Measurements from ENCODE around the gene IFNGR1.
"Not testable (repeated sequence)": the region's sequence is repeated elsewhere in the genome, so short reads cannot be mapped to it uniquely, and the experiment has no call there.

IFNGR1 gene

DNA sequence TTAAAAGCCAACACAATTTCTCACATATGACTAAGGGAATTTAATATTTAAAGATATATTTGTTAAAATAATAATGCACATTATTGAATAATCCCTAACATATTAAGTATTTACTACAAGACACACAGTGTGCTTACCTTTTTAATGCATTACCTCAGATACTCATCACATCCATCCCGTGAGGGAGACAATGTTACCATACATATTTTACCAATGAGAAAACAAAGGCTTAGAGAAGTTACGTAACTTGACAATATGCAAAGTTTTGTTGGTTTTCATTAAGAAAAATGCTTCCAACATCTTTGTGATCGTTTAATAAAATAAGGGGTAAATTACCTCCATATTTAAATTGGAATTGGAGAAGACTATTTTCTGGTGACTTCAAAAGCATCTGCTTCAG, 4.3 kb downstream of the IFNGR1 start:
- H3K4me3 ChIP-seq (ENCODE audit: low read length in 2 of 2), result no peak overlapping the region
- no peak overlapping the region for H3K9ac ChIP-seq (ENCODE audit: low read depth in 1 of 2, low read length in 2 of 2)
- H3K27ac ChIP-seq (ENCODE audit: low read depth in 2 of 2, low read length in 2 of 2), result no peak overlapping the region
- H3K27me3 ChIP-seq (ENCODE audit: control insufficient read depth in 2 of 2, insufficient read depth in 2 of 2, low read length in 2 of 2), result no peaks in the 10 kb centered on the region
- peaks cover 0 to 8% of the 10 kb centered on the region in 2 donors for H3K36me3 ChIP-seq (ENCODE audit: control insufficient read depth in 2 of 2, insufficient read depth in 2 of 2, low read length in 2 of 2)
- no peaks in the 10 kb centered on the region for H3K9me3 ChIP-seq (ENCODE audit: control insufficient read depth in 2 of 2, low read length in 2 of 2)
- peaks cover 15 to 22% of the 10 kb centered on the region in 2 donors for H3K4me1 ChIP-seq (ENCODE audit: control insufficient read depth in 2 of 2, insufficient read depth in 2 of 2, low read length in 2 of 2)

DNA sequence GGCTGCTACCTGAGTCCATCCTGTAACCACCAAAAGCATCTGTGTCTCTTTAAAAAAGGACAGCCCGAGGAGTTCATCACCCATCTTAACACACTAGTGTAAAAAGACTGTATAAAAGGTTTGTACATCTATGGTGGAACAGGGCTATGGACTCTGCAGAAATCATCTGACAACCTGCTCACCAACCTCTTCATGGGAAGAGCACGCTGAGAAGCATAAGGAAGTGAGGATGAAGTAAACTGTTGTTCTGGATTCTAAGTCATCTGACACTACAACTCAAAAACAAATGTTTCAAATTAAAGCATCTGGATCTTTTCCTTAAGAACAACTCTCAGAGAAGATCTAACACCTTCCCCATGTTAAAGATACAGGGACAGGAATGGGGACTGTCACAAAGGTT, 5.4 kb downstream of the IFNGR1 start:
- Histone ChIP-seq H3K4me3 (ENCODE audit: low read length in 2 of 2) (no peak overlapping the region), H3K9ac (ENCODE audit: low read depth in 1 of 2, low read length in 2 of 2) (no peak overlapping the region), H3K36me3 (ENCODE audit: control insufficient read depth in 2 of 2, insufficient read depth in 2 of 2, low read length in 2 of 2) (peaks cover 0 to 10% of the 10 kb centered on the region in 2 donors), H3K4me1 (ENCODE audit: control insufficient read depth in 2 of 2, insufficient read depth in 2 of 2, low read length in 2 of 2) (peaks cover 10 to 17% of the 10 kb centered on the region in 2 donors), H3K9me3 (ENCODE audit: control insufficient read depth in 2 of 2, low read length in 2 of 2) (no peaks in the 10 kb centered on the region), H3K27me3 (ENCODE audit: control insufficient read depth in 2 of 2, insufficient read depth in 2 of 2, low read length in 2 of 2) (no peaks in the 10 kb centered on the region), H3K27ac (ENCODE audit: low read depth in 2 of 2, low read length in 2 of 2) (no peak overlapping the region)

DNA sequence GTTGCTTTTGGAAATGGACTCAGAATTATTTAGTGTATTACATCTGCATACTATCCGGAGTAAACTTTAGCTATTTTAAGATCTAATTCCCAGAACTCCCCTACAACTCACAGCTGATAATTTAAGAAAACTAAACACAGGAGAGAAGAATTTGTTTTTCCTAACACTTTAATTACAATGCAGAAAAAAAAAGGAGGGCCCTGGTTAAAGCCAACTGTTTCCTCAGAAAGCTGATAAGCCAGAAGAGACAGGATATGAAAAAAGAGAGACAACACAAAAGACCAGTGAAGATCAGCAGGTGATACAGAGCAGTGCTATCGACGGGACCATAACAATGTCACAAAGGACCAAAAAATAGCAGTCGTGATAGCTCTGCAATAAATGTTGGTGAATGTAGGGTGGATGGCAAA, 5.8 kb downstream of the IFNGR1 start:
- no peak overlapping the region for H3K9ac ChIP-seq (ENCODE audit: low read depth in 1 of 2, low read length in 2 of 2)
- H3K36me3 ChIP-seq (ENCODE audit: control insufficient read depth in 2 of 2, insufficient read depth in 2 of 2, low read length in 2 of 2), result peaks cover 0 to 10% of the 10 kb centered on the region in 2 donors
- H3K4me3 ChIP-seq (ENCODE audit: low read length in 2 of 2), result peak overlapping the region in 1 of 2 donors; percentile 23
- peak overlapping the region in 1 of 2 donors; percentile 23 for H3K27ac ChIP-seq (ENCODE audit: low read depth in 2 of 2, low read length in 2 of 2)
- H3K9me3 ChIP-seq (ENCODE audit: control insufficient read depth in 2 of 2, low read length in 2 of 2), result no peaks in the 10 kb centered on the region
- no peaks in the 10 kb centered on the region for H3K27me3 ChIP-seq (ENCODE audit: control insufficient read depth in 2 of 2, insufficient read depth in 2 of 2, low read length in 2 of 2)
- peaks cover 10 to 17% of the 10 kb centered on the region in 2 donors for H3K4me1 ChIP-seq (ENCODE audit: control insufficient read depth in 2 of 2, insufficient read depth in 2 of 2, low read length in 2 of 2)

DNA sequence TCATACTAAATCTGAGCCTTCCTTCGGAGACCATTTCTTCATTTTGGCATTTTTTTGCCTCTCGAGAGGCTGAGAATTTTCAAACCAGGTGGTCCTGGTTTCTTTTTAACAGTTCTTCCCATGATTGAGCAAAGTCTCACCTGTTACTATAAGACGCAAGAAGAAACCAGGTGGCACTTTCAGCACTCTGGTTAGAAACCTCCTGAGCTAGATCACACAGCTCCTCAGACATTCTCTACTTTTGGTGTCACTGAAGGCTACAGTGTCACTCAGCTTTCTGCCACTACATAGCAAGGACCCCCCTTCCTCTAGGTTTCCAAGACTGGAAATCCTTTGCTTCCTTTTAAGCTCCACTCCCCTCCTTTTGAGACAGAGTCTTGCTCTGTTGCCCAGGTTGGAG, 7.3 kb downstream of the IFNGR1 start:
- H3K4me3 ChIP-seq (ENCODE audit: low read length in 2 of 2), result no peak overlapping the region
- no peak overlapping the region for H3K27ac ChIP-seq (ENCODE audit: low read depth in 2 of 2, low read length in 2 of 2)

DNA sequence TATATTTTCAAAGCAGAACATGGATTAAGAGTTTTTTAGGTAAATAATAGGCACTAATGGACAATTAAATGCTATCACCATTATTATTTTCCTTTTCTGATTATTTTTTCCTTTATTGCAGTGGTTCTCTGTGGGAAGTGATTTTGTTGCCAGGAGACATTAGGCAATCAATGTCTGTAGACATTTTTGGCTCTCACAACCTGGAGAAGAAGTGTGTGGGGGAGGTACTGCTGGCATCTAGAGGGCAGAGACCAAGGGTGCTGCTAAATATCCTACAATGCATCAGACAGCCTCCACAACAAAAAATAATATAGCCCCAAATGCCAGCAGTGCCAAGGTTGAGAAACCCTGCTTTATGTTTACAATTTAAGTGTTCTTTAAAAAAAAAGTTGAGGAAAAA, 8.3 kb downstream of the IFNGR1 start:
- Histone ChIP-seq H3K36me3 (ENCODE audit: control insufficient read depth in 2 of 2, insufficient read depth in 2 of 2, low read length in 2 of 2) (peaks cover 2 to 15% of the 10 kb centered on the region in 2 donors), H3K4me3 (ENCODE audit: low read length in 2 of 2) (no peak overlapping the region), H3K27ac (ENCODE audit: low read depth in 2 of 2, low read length in 2 of 2) (no peak overlapping the region), H3K9me3 (ENCODE audit: control insufficient read depth in 2 of 2, low read length in 2 of 2) (no peaks in the 10 kb centered on the region), H3K27me3 (ENCODE audit: control insufficient read depth in 2 of 2, insufficient read depth in 2 of 2, low read length in 2 of 2) (no peaks in the 10 kb centered on the region), H3K9ac (ENCODE audit: low read depth in 1 of 2, low read length in 2 of 2) (no peak overlapping the region), H3K4me1 (ENCODE audit: control insufficient read depth in 2 of 2, insufficient read depth in 2 of 2, low read length in 2 of 2) (peaks cover 3% of the 10 kb centered on the region in 2 donors)

More for the DNA sequence above, 7.3 kb downstream of the IFNGR1 start:
- H3K4me1 ChIP-seq (ENCODE audit: control insufficient read depth in 2 of 2, insufficient read depth in 2 of 2, low read length in 2 of 2), result peaks cover 5 to 6% of the 10 kb centered on the region in 2 donors
- H3K9me3 ChIP-seq (ENCODE audit: control insufficient read depth in 2 of 2, low read length in 2 of 2), result no peaks in the 10 kb centered on the region
- no peaks in the 10 kb centered on the region for H3K27me3 ChIP-seq (ENCODE audit: control insufficient read depth in 2 of 2, insufficient read depth in 2 of 2, low read length in 2 of 2)
- H3K9ac ChIP-seq (ENCODE audit: low read depth in 1 of 2, low read length in 2 of 2), result no peak overlapping the region
- H3K36me3 ChIP-seq (ENCODE audit: control insufficient read depth in 2 of 2, insufficient read depth in 2 of 2, low read length in 2 of 2), result peaks cover 0 to 10% of the 10 kb centered on the region in 2 donors

DNA sequence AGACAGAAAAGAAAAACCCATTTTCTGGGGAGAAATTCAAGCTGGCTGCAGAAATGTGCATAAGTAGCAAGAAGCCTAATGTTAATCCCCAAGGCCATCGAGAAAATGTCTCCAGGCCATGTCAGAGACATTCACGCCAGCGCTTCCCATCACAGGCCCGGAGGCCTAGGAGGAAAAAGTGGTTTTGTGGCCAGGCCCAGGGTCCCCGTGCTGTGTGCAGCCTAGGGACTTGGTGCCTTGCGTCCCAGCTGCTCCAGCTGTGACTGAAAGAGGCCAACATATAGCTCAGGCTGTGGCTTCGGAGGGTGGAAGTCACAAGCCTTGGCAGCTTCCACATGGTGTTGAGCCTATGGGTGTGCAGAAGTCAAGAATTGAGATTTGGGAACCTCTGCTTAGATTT, 10.9 kb downstream of the IFNGR1 start:
- Histone ChIP-seq H3K27ac (ENCODE audit: low read depth in 2 of 2, low read length in 2 of 2) (no peak overlapping the region), H3K9ac (ENCODE audit: low read depth in 1 of 2, low read length in 2 of 2) (no peak overlapping the region), H3K27me3 (ENCODE audit: control insufficient read depth in 2 of 2, insufficient read depth in 2 of 2, low read length in 2 of 2) (no peaks in the 10 kb centered on the region), H3K4me1 (ENCODE audit: control insufficient read depth in 2 of 2, insufficient read depth in 2 of 2, low read length in 2 of 2) (no peaks in the 10 kb centered on the region), H3K4me3 (ENCODE audit: low read length in 2 of 2) (no peak overlapping the region), H3K9me3 (ENCODE audit: control insufficient read depth in 2 of 2, low read length in 2 of 2) (no peaks in the 10 kb centered on the region), H3K36me3 (ENCODE audit: control insufficient read depth in 2 of 2, insufficient read depth in 2 of 2, low read length in 2 of 2) (peaks cover 22 to 31% of the 10 kb centered on the region in 2 donors)

DNA sequence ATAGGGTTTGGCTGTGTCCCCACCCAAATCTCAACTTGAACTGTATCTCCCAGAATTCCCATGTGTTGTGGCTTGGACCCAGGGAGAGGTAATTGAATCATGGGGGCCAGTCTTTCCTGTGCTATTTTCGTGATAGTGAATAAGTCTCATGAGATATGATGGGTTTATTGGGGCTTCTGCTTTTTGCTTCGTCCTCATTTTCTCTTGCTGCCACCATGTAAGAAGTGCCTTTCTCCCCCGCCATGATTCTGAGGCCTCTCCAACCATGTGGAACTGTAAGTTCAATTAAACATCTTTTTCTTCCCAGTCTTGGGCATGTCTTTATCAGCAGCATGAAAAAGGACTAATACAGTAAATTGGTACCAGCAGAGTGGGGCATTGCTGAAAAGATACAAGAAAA, 11.7 kb downstream of the IFNGR1 start:
- not testable (repeated sequence) for H3K4me1 ChIP-seq (ENCODE audit: control insufficient read depth in 2 of 2, insufficient read depth in 2 of 2, low read length in 2 of 2); H3K27ac ChIP-seq (ENCODE audit: low read depth in 2 of 2, low read length in 2 of 2)
- peaks cover 25 to 32% of the 10 kb centered on the region in 2 donors for H3K36me3 ChIP-seq (ENCODE audit: control insufficient read depth in 2 of 2, insufficient read depth in 2 of 2, low read length in 2 of 2)

DNA sequence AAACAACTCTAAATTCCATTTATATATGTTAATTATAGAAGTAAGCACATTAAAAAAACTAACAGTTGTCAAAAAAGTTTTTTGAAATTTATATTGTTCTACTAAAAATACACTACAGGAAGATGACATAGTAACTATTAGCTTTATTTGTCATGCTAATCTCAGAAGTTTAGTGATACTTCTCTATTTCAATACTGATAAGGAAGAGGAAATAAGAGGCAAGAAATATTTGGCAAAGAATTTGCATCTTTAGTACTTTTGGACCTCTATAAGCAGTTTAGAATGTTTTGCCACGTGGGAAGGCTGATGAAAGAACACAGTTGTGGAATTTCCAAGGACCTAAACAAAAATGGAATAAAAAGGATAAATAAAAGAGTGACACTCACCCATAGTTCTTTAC, 12.6 kb downstream of the IFNGR1 start:
- no peak overlapping the region for H3K27ac ChIP-seq (ENCODE audit: low read depth in 2 of 2, low read length in 2 of 2)
- no peak overlapping the region for H3K4me3 ChIP-seq (ENCODE audit: low read length in 2 of 2)
- H3K36me3 ChIP-seq (ENCODE audit: control insufficient read depth in 2 of 2, insufficient read depth in 2 of 2, low read length in 2 of 2), result peaks cover 25 to 38% of the 10 kb centered on the region in 2 donors
- no peak overlapping the region for H3K9ac ChIP-seq (ENCODE audit: low read depth in 1 of 2, low read length in 2 of 2)
- H3K4me1 ChIP-seq (ENCODE audit: control insufficient read depth in 2 of 2, insufficient read depth in 2 of 2, low read length in 2 of 2), result no peaks in the 10 kb centered on the region
- no peaks in the 10 kb centered on the region for H3K9me3 ChIP-seq (ENCODE audit: control insufficient read depth in 2 of 2, low read length in 2 of 2)
- H3K27me3 ChIP-seq (ENCODE audit: control insufficient read depth in 2 of 2, insufficient read depth in 2 of 2, low read length in 2 of 2), result no peaks in the 10 kb centered on the region

More for the DNA sequence above, 11.7 kb downstream of the IFNGR1 start:
- not testable (repeated sequence) for H3K9me3 ChIP-seq (ENCODE audit: control insufficient read depth in 2 of 2, low read length in 2 of 2); H3K4me3 ChIP-seq (ENCODE audit: low read length in 2 of 2); H3K27me3 ChIP-seq (ENCODE audit: control insufficient read depth in 2 of 2, insufficient read depth in 2 of 2, low read length in 2 of 2); H3K9ac ChIP-seq (ENCODE audit: low read depth in 1 of 2, low read length in 2 of 2)

DNA sequence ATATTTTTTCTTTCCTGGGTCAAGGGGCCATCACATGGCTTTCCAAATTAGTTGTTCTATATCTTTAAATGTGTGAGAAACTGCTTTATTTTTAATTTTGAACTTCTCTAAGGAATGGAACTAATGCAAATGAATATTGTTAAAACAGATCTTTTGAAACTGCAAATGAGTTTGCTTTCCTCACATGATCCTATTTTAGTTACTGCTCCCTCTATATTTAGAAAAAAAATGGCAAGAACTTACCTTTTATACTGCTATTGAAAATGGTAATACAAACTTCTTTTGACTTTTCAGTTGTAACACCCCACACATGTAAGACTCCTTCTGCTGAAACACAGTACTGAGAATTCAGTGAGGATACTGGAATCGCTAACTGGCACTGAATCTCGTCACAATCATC, 15.9 kb downstream of the IFNGR1 start:
- peaks cover 0 to 2% of the 10 kb centered on the region in 2 donors for H3K4me1 ChIP-seq (ENCODE audit: control insufficient read depth in 2 of 2, insufficient read depth in 2 of 2, low read length in 2 of 2)
- no peak overlapping the region for H3K4me3 ChIP-seq (ENCODE audit: low read length in 2 of 2)
- H3K27me3 ChIP-seq (ENCODE audit: control insufficient read depth in 2 of 2, insufficient read depth in 2 of 2, low read length in 2 of 2), result no peaks in the 10 kb centered on the region
- no peak overlapping the region for H3K27ac ChIP-seq (ENCODE audit: low read depth in 2 of 2, low read length in 2 of 2)
- peaks cover 44 to 52% of the 10 kb centered on the region in 2 donors for H3K36me3 ChIP-seq (ENCODE audit: control insufficient read depth in 2 of 2, insufficient read depth in 2 of 2, low read length in 2 of 2)
- no peak overlapping the region for H3K9ac ChIP-seq (ENCODE audit: low read depth in 1 of 2, low read length in 2 of 2)
- no peaks in the 10 kb centered on the region for H3K9me3 ChIP-seq (ENCODE audit: control insufficient read depth in 2 of 2, low read length in 2 of 2)

DNA sequence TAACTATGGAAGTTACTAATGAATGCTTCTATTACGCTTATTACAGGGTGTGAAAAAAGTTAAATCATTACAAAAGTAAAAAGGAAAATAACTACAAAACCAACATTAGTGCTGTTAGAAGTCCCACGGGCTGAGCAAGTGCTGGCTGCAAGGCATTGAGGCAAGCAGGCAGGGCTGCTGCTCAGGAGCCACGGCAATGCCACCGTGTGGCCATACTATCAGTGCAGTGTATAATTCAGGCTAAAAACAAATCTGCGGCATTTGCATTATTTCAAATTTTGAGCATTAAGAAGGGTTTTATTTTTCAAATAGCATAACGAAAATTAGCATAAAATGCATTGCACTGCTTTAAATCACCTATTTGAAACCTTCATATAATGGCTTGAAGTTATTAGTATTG, 17.1 kb downstream of the IFNGR1 start:
- no peaks in the 10 kb centered on the region for H3K9me3 ChIP-seq (ENCODE audit: control insufficient read depth in 2 of 2, low read length in 2 of 2)
- no peak overlapping the region for H3K4me3 ChIP-seq (ENCODE audit: low read length in 2 of 2)
- H3K27me3 ChIP-seq (ENCODE audit: control insufficient read depth in 2 of 2, insufficient read depth in 2 of 2, low read length in 2 of 2), result no peaks in the 10 kb centered on the region
- peaks cover 0 to 2% of the 10 kb centered on the region in 2 donors for H3K4me1 ChIP-seq (ENCODE audit: control insufficient read depth in 2 of 2, insufficient read depth in 2 of 2, low read length in 2 of 2)
- no peak overlapping the region for H3K27ac ChIP-seq (ENCODE audit: low read depth in 2 of 2, low read length in 2 of 2)
- H3K36me3 ChIP-seq (ENCODE audit: control insufficient read depth in 2 of 2, insufficient read depth in 2 of 2, low read length in 2 of 2), result peaks cover 51 to 60% of the 10 kb centered on the region in 2 donors
- H3K9ac ChIP-seq (ENCODE audit: low read depth in 1 of 2, low read length in 2 of 2), result no peak overlapping the region

DNA sequence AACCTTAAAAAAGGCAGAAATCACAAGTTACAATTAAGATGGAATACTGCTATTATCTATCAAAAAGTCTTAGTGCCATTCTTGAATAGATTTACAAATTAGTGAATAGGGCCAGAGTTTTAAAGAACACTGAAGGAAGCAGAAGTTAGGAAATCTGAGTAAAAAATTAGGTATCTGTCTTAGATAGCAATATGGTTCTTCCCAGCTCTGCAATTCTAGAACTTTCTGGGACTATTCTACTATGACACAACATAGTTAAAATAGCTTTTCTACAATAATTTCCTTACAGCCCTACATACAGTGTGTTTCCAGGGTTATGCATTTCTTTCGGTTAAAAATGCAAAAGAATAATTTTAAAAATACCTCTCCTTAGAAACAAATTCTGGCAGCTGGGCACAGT, 18.2 kb downstream of the IFNGR1 start:
- no peak overlapping the region for H3K27ac ChIP-seq (ENCODE audit: low read depth in 2 of 2, low read length in 2 of 2)
- H3K4me1 ChIP-seq (ENCODE audit: control insufficient read depth in 2 of 2, insufficient read depth in 2 of 2, low read length in 2 of 2), result peaks cover 0 to 2% of the 10 kb centered on the region in 2 donors
- peaks cover 50 to 56% of the 10 kb centered on the region in 2 donors for H3K36me3 ChIP-seq (ENCODE audit: control insufficient read depth in 2 of 2, insufficient read depth in 2 of 2, low read length in 2 of 2)
- H3K9me3 ChIP-seq (ENCODE audit: control insufficient read depth in 2 of 2, low read length in 2 of 2), result no peaks in the 10 kb centered on the region
- H3K4me3 ChIP-seq (ENCODE audit: low read length in 2 of 2), result no peak overlapping the region
- no peaks in the 10 kb centered on the region for H3K27me3 ChIP-seq (ENCODE audit: control insufficient read depth in 2 of 2, insufficient read depth in 2 of 2, low read length in 2 of 2)
- no peak overlapping the region for H3K9ac ChIP-seq (ENCODE audit: low read depth in 1 of 2, low read length in 2 of 2)
